ENCODE data around the gene GTF2A1.
A peak's percentile ranks its signal among the peaks of the same experiment; 100 is the strongest.

The GTF2A1 gene

GRCh38 chr14:81147140-81147897 lies 73.4 kb downstream of the GTF2A1 start:
- no peak for TF ChIP-seq CTCF (IDR thresholded peaks at IDR 0.05; ENCODE audit: low read depth, low read length, missing control alignments)
- no peak for DNase-seq (ENCODE audit: extremely low read depth, low read depth)
- no peak overlapping the region for H3K4me3 ChIP-seq (replicated peaks; ENCODE audit: low read depth, low read length)

- TF ChIP-seq CTCF (IDR thresholded peaks at IDR 0.05; ENCODE audit: low read depth, low read length, missing control alignments) = no peak
- H3K4me3 ChIP-seq (replicated peaks; ENCODE audit: low read depth, low read length) = no peak overlapping the region
- no peak for DNase-seq (ENCODE audit: extremely low read depth, low read depth)
Measured at GRCh38 chr14:81144824-81145603, 75.7 kb downstream of the GTF2A1 start.

- no peak for TF ChIP-seq CTCF (IDR thresholded peaks at IDR 0.05; ENCODE audit: low read depth, low read length, missing control alignments)
- no peak for DNase-seq (ENCODE audit: extremely low read depth, low read depth)
- no peak overlapping the region for H3K4me3 ChIP-seq (replicated peaks; ENCODE audit: low read depth, low read length)
Measured at GRCh38 chr14:81143793-81144192, 77.0 kb downstream of the GTF2A1 start.

GRCh38 chr14:81141426-81141825 lies 79.3 kb downstream of the GTF2A1 start:
- TF ChIP-seq CTCF (IDR thresholded peaks at IDR 0.05; ENCODE audit: low read depth, low read length, missing control alignments) = no peak
- H3K4me3 ChIP-seq (replicated peaks; ENCODE audit: low read depth, low read length) = no peak overlapping the region
- DNase-seq (ENCODE audit: extremely low read depth, low read depth) = no peak

GRCh38 chr14:81138429-81138828 lies 82.3 kb downstream of the GTF2A1 start:
- H3K4me3 ChIP-seq (replicated peaks; ENCODE audit: low read depth, low read length) = no peak overlapping the region
- no peak for DNase-seq (ENCODE audit: extremely low read depth, low read depth)
- TF ChIP-seq CTCF (IDR thresholded peaks at IDR 0.05; ENCODE audit: low read depth, low read length, missing control alignments) = no peak

GRCh38 chr14:81137316-81137715 lies 83.4 kb downstream of the GTF2A1 start:
- TF ChIP-seq CTCF (IDR thresholded peaks at IDR 0.05; ENCODE audit: low read depth, low read length, missing control alignments) = no peak
- peak; percentile 17 for DNase-seq (ENCODE audit: extremely low read depth, low read depth)
- no peak overlapping the region for H3K4me3 ChIP-seq (replicated peaks; ENCODE audit: low read depth, low read length)

Data from HFF-Myc (cell line).